Measurements from ENCODE around the gene ANKRD10.

Gene ANKRD10

GRCh38 chr13:110887597-110888333 lies 27.1 kb downstream of the ANKRD10 start:
- no peak for TF ChIP-seq CTCF (IDR thresholded peaks at IDR 0.05; ENCODE audit: insufficient read depth, missing control alignments)
- DNase-seq (ENCODE audit: insufficient read length, low spot score) (no peak), FAIRE-seq (no peak)

- FAIRE-seq (no peak), DNase-seq (ENCODE audit: insufficient read length, low spot score) (no peak)
- no peak for TF ChIP-seq CTCF (IDR thresholded peaks at IDR 0.05; ENCODE audit: insufficient read depth, missing control alignments)
Measured at GRCh38 chr13:110886870-110887596, 27.8 kb downstream of the ANKRD10 start.

- FAIRE-seq (no peak), DNase-seq (ENCODE audit: insufficient read length, low spot score) (no peak)
- TF ChIP-seq CTCF (IDR thresholded peaks at IDR 0.05; ENCODE audit: insufficient read depth, missing control alignments), result no peak
Measured at GRCh38 chr13:110885966-110886869, 28.7 kb downstream of the ANKRD10 start.

GRCh38 chr13:110885516-110885915 lies 29.4 kb downstream of the ANKRD10 start:
- no peak for DNase-seq (ENCODE audit: insufficient read length, low spot score)
- FAIRE-seq, result no peak

GRCh38 chr13:110884517-110884916 lies 30.4 kb downstream of the ANKRD10 start:
- FAIRE-seq, result no peak
- TF ChIP-seq CTCF (IDR thresholded peaks at IDR 0.05; ENCODE audit: insufficient read depth, missing control alignments), result no peak
- no peak for DNase-seq (ENCODE audit: insufficient read length, low spot score)

More at GRCh38 chr13:110885516-110885915, 29.4 kb downstream of the ANKRD10 start:
- no peak for TF ChIP-seq CTCF (IDR thresholded peaks at IDR 0.05; ENCODE audit: insufficient read depth, missing control alignments)

GRCh38 chr13:110883542-110883941 lies 31.3 kb downstream of the ANKRD10 start:
- no peak for TF ChIP-seq CTCF (IDR thresholded peaks at IDR 0.05; ENCODE audit: insufficient read depth, missing control alignments)
- FAIRE-seq (no peak), DNase-seq (ENCODE audit: insufficient read length, low spot score) (no peak)

Data from D721Med (cell line).